CD4-positive, alpha-beta T cell treated with Interleukin-12 subunit alpha and Interleukin-12 subunit beta, for 1 hour (primary cell): Measurements from ENCODE around the gene LRTM2.

ENCODE experiments used
- DNase-seq: peaks from one replicate; pipeline ENCODE4 v3.0.0-alpha.2; 2020

The LRTM2 gene

GRCh38 chr12:1820191-1820895, at the start of gene LRTM2:
TSS of gene LRTM2 (plus strand) at chr12:1820565. CDS start at chr12:1828149, 7,584 bp downstream.
- DNase-seq: no peak

GRCh38 chr12:1773937-1774655, 46.3 kb upstream of the LRTM2 start:
- no peak for DNase-seq

GRCh38 chr12:1776170-1776921, 44.0 kb upstream of the LRTM2 start:
- no peak for DNase-seq

- no peak for DNase-seq
These were observed 42.6 kb upstream of the LRTM2 start for GRCh38 chr12:1777798-1778197.

GRCh38 chr12:1778911-1779310, 41.5 kb upstream of the LRTM2 start:
- DNase-seq: no peak

- DNase-seq: no peak
These were observed 40.6 kb upstream of the LRTM2 start for GRCh38 chr12:1779783-1780182.

GRCh38 chr12:1781772-1782171, 38.6 kb upstream of the LRTM2 start:
- DNase-seq: no peak

- no peak for DNase-seq
These were observed 38.1 kb upstream of the LRTM2 start for GRCh38 chr12:1782215-1782614.

GRCh38 chr12:1787714-1788113, 32.7 kb upstream of the LRTM2 start:
- DNase-seq: no peak

- DNase-seq: no peak
These were observed 29.9 kb upstream of the LRTM2 start for GRCh38 chr12:1790444-1790843.

- DNase-seq: peak; percentile 78
These were observed 29.1 kb upstream of the LRTM2 start for GRCh38 chr12:1791104-1791841.

- DNase-seq: no peak
These were observed 28.0 kb upstream of the LRTM2 start for GRCh38 chr12:1792406-1792805.

GRCh38 chr12:1793426-1794210, 26.7 kb upstream of the LRTM2 start:
- no peak for DNase-seq

GRCh38 chr12:1794440-1795090, 25.8 kb upstream of the LRTM2 start:
- no peak for DNase-seq

- no peak for DNase-seq
These were observed 25.1 kb upstream of the LRTM2 start for GRCh38 chr12:1795221-1795784.

- peak; percentile 95 for DNase-seq
These were observed 24.4 kb upstream of the LRTM2 start for GRCh38 chr12:1795785-1796514.

- peak; percentile 48 for DNase-seq
These were observed 23.8 kb upstream of the LRTM2 start for GRCh38 chr12:1796515-1797010.

GRCh38 chr12:1797011-1797901, 23.1 kb upstream of the LRTM2 start:
- DNase-seq: peak; percentile 64

- DNase-seq: no peak
These were observed 22.2 kb upstream of the LRTM2 start for GRCh38 chr12:1797991-1798640.
